HCT116 (cell line): Measurements from ENCODE around the gene LMOD1. TPM values are rescaled to one million over a fixed set of nuclear protein-coding genes. Genes with fewer than 3 reads are reported as not detected.
A peak's percentile ranks its signal among the peaks of the same experiment; 100 is the strongest.
"Not testable (repeated sequence)": the region's sequence is repeated elsewhere in the genome, so short reads cannot be mapped to it uniquely, and the experiment has no call there.

Experiments used
- ATAC-seq: fragments of 200-7000 bp; cut with Tn5 transposase; 2 replicates; pipeline ENCODE4 v1.9.1; 2020; ENCODE audit warnings: mild to moderate bottlenecking, moderate library complexity
- BruUV-seq: library from RNA; stranded (reverse); fragments of 400-500 nt; replicated peaks from 2 replicates; lab custom pipeline; 2021; lab: Mats Ljungman, UMichigan
- CTCF ChIA-PET: fragments of 300-600 bp; sonication (Branson Sonifier 250); formaldehyde crosslinking; loops from one replicate; lab custom pipeline; 2021; ENCODE audit warnings: antibody characterized with exemption; lab: Charles Lee
- POLR2A ChIA-PET: fragments of 300-600, 350-600 bp; sonication (Branson Sonifier 250); formaldehyde crosslinking; loops from one replicate; lab custom pipeline; 2021; ENCODE audit warnings: antibody characterized with exemption; lab: Charles Lee
- RAD21 ChIA-PET, 2 experiments: fragments of 300-600 bp; sonication (Branson Sonifier 250); formaldehyde crosslinking; loops; one replicate each; lab custom pipeline; 2023; ENCODE audit warnings: low total read pairs in 2 of 2; ENCODE audit not compliant: uncharacterized antibody in 2 of 2, unreplicated experiment in 2 of 2, low non-redundant PET in 1 of 2; lab: Charles Lee
- DNase-seq: peaks from one replicate; pipeline ENCODE4 v3.0.0-alpha.2; 2010; ENCODE audit warnings: low read depth, low spot score
- H2AFZ ChIP-seq: fragments of 200-600 bp; shearing (Covaris generic), sonication (generic); 2 replicates; pipeline ENCODE4 v1.6.1; 2017; ENCODE audit warnings: low read depth, mixed run types, mixed read lengths, antibody characterized with exemption, low read length; ENCODE audit not compliant: poor library complexity, severe bottlenecking
- H3K27ac ChIP-seq: 2 replicates; pipeline ENCODE4 v1.5.1; 2012; ENCODE audit warnings: low read depth, low read length
- H3K27me3 ChIP-seq: fragments of 200-600 bp; sonication (generic); 2 replicates; pipeline ENCODE4 v1.6.1; 2016; ENCODE audit warnings: mixed run types, low read length, mixed read lengths; ENCODE audit not compliant: insufficient read depth
- H3K36me3 ChIP-seq, 2 experiments: fragments of 200-500 bp in 1 of 2; fragments of 200-600 bp in 1 of 2; sonication (Bioruptor generic) in 1 of 2; sonication (generic) in 1 of 2; 2 replicates each; pipeline versions ENCODE4 v1.5.1 to v1.6.1; 2014 to 2016; ENCODE audit warnings: low read length in 2 of 2, inconsistent platforms in 1 of 2, mixed read lengths in 1 of 2, mixed run types in 1 of 2; ENCODE audit not compliant: insufficient read depth in 2 of 2, control insufficient read depth in 1 of 2
- H3K4me1 ChIP-seq, 2 experiments: fragments of 200-600 bp in 1 of 2; sonication (generic) in 1 of 2; 2 replicates each; pipeline versions ENCODE4 v1.5.1 to v1.6.1; 2012 to 2017; ENCODE audit warnings: low read length in 2 of 2, inconsistent platforms in 1 of 2, mild to moderate bottlenecking in 1 of 2, mixed read lengths in 1 of 2, mixed run types in 1 of 2, moderate library complexity in 1 of 2; ENCODE audit not compliant: insufficient read depth in 2 of 2, control insufficient read depth in 1 of 2
- H3K4me2 ChIP-seq: fragments of 200-600 bp; sonication (generic); 2 replicates; pipeline ENCODE4 v1.6.1; 2017; ENCODE audit warnings: mixed run types, low read length, mixed read lengths
- H3K4me3 ChIP-seq, 2 experiments: fragments of 200-600 bp in 1 of 2; sonication (generic) in 1 of 2; replicated peaks in 1 of 2; 2 replicates each; pipeline ENCODE4 v1.5.1; 2011 to 2016; ENCODE audit warnings: low read length in 2 of 2, control low read depth in 1 of 2, low read depth in 1 of 2, mild to moderate bottlenecking in 1 of 2, mixed read lengths in 1 of 2, mixed run types in 1 of 2
- H3K79me2 ChIP-seq: fragments of 200-600 bp; sonication (generic); 2 replicates; pipeline ENCODE4 v1.6.1; 2017; ENCODE audit warnings: mild to moderate bottlenecking, mixed run types, low read length, moderate library complexity, mixed read lengths; ENCODE audit not compliant: insufficient read depth
- H3K9ac ChIP-seq: fragments of 200-600 bp; sonication (generic); 2 replicates; pipeline ENCODE4 v1.6.1; 2016; ENCODE audit warnings: low read length, mixed read lengths
- H3K9me2 ChIP-seq: fragments of 200-600 bp; sonication (generic), shearing (Covaris generic); 2 replicates; pipeline ENCODE4 v1.6.1; 2017; ENCODE audit warnings: mixed run types, mild to moderate bottlenecking, moderate library complexity; ENCODE audit not compliant: insufficient read depth
- H3K9me3 ChIP-seq, 2 experiments: fragments of 200-500 bp in 1 of 2; fragments of 200-600 bp in 1 of 2; sonication (Bioruptor generic) in 1 of 2; sonication (generic) in 1 of 2; 2 replicates each; pipeline ENCODE4 v1.6.1; 2014 to 2017; ENCODE audit warnings: low read length in 2 of 2, mixed read lengths in 2 of 2, inconsistent platforms in 1 of 2, low read depth in 1 of 2, mild to moderate bottlenecking in 1 of 2, mixed run types in 1 of 2, moderate library complexity in 1 of 2; ENCODE audit not compliant: control insufficient read depth in 1 of 2, insufficient read depth in 1 of 2
- H4K20me1 ChIP-seq: fragments of 200-600 bp; sonication (generic), shearing (Covaris generic); 2 replicates; pipeline ENCODE4 v1.6.1; 2017; ENCODE audit warnings: mixed run types, mild to moderate bottlenecking, moderate library complexity; ENCODE audit not compliant: insufficient read depth
- ATF3 ChIP-seq: IDR thresholded peaks from 2 replicates; pipeline ENCODE4 v1.6.1; 2012
- CBX3 ChIP-seq: IDR thresholded peaks from 2 replicates; pipeline ENCODE4 v1.6.1; 2012; ENCODE audit warnings: low read depth
- CTCF ChIP-seq, 3 experiments: fragments of 200-600 bp in 1 of 3; sonication (generic) in 1 of 3; IDR thresholded peaks in 2 of 3; conservative IDR thresholded peaks in 1 of 3; 2 replicates each; pipeline ENCODE4 v1.5.1; 2012 to 2017; ENCODE audit warnings: low read depth in 2 of 3, low read length in 2 of 3, antibody characterized with exemption in 1 of 3, borderline replicate concordance in 1 of 3, control low read depth in 1 of 3, mild to moderate bottlenecking in 1 of 3, mixed read lengths in 1 of 3, mixed run types in 1 of 3, moderate library complexity in 1 of 3; ENCODE audit not compliant: insufficient read depth in 1 of 3
- ELF1 ChIP-seq: IDR thresholded peaks from 2 replicates; pipeline ENCODE4 v1.6.1; 2012; ENCODE audit warnings: low read depth, borderline replicate concordance
- EZH2phosphoT487 ChIP-seq: fragments of 200-600 bp; IDR thresholded peaks from 2 replicates; pipeline ENCODE4 v1.6.1; 2018; ENCODE audit warnings: antibody characterized with exemption, borderline replicate concordance
- POLR2A ChIP-seq: IDR thresholded peaks from 2 replicates; pipeline ENCODE4 v1.7.0; 2011; ENCODE audit warnings: borderline replicate concordance; ENCODE audit not compliant: insufficient read depth, insufficient read length; ENCODE audit errors: extremely low read depth
- REST ChIP-seq: IDR thresholded peaks from 2 replicates; pipeline ENCODE4 v1.6.1; 2012; ENCODE audit warnings: low read depth
- SIN3A ChIP-seq: IDR thresholded peaks from 2 replicates; pipeline ENCODE4 v1.6.1; 2012; ENCODE audit warnings: low read depth
- SP1 ChIP-seq: IDR thresholded peaks from 2 replicates; pipeline ENCODE4 v1.6.1; 2012; ENCODE audit warnings: low read depth
- TCF7L2 ChIP-seq: IDR thresholded peaks from 2 replicates; pipeline ENCODE4 v1.7.0; 2011; ENCODE audit warnings: borderline replicate concordance, inconsistent platforms; ENCODE audit not compliant: insufficient read depth, insufficient read length; ENCODE audit errors: extremely low read depth
- YY1 ChIP-seq: IDR thresholded peaks from 2 replicates; pipeline ENCODE4 v1.6.1; 2011; ENCODE audit warnings: low read length, low read depth, moderate library complexity, mild to moderate bottlenecking; ENCODE audit not compliant: insufficient replicate concordance; ENCODE audit errors: extremely low read depth
- ZFX ChIP-seq: fragments of 450-650 bp; IDR thresholded peaks from 2 replicates; pipeline ENCODE4 v1.6.1; 2017
- ZNF274 ChIP-seq: fragments of 200-500 bp; sonication (Bioruptor generic); IDR thresholded peaks from 2 replicates; pipeline ENCODE4 v1.6.1; 2014; ENCODE audit warnings: mild to moderate bottlenecking, low read depth, low read length, inconsistent platforms
- intact Hi-C: fragments of 100-400 bp; cut with micrococcal nuclease; formaldehyde crosslinking; loops from 2 replicates; pipeline ENCODE4 v1.10.0; 2022
- total RNA-seq: library from RNA; stranded (reverse); gene quantifications from one replicate; pipeline ENCODE4 v1.2.1, GENCODE V29; 2021; ENCODE audit not compliant: unreplicated experiment

The LMOD1 gene
- total RNA-seq, 1 experiment from 2014 or later = 0.12 TPM

DNA sequence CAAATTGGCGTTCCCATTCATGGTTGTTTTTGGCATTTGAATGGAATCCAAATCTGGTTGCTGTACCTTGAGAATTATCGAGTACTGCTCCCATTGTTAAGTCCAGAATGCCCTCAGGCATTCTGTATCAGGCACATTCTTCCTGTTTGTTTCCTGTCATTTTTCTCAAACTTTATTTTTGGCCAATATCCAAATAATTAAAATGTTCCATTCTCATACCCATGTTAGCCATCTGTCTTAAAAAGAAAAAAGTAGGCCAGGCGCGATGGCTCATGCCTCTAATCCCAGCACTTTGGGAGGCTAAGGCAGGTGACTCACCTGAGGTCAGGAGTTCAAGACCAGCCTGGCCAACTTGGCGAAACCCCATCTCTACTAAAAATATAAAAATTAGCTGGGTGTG, 86.9 kb downstream of the LMOD1 start:
- H3K79me2 ChIP-seq = no peaks in the 10 kb centered on the region; the same call in none of the 2 replicates
- intact Hi-C loops = no loop called here
- no peak overlapping the region for H2AFZ ChIP-seq
- H3K9me3 ChIP-seq = no peaks in the 10 kb centered on the region
- no peak overlapping the region for H3K9ac ChIP-seq
- no peaks in the 10 kb centered on the region for H3K27me3 ChIP-seq
- POLR2A ChIA-PET = no interaction called here
- H3K27ac ChIP-seq = no peak overlapping the region; the same call in 1 of the 2 replicates
- H3K4me2 ChIP-seq = peak overlapping the region; percentile 35
- ATAC-seq = peak; percentile 63
- TF ChIP-seq ZFX (no peak), ZNF274 (no peak), CBX3 (no peak), EZH2phosphoT487 (no peak), POLR2A (no peak), ATF3 (no peak), ELF1 (no peak), SIN3A (no peak), CTCF (IDR thresholded peaks at IDR 0.05 in 2 of 3, conservative IDR thresholded peaks at IDR 0.05 in 1 of 3; ENCODE audit: borderline replicate concordance in 1 of 3, insufficient read depth in 1 of 3, low read depth in 2 of 3, low read length in 2 of 3) (no peak), SP1 (no peak), YY1 (no peak), REST (no peak), TCF7L2 (no peak)
- H3K4me3 ChIP-seq = no peak overlapping the region
- BruUV-seq = no TSS peak
- H4K20me1 ChIP-seq = no peaks in the 10 kb centered on the region
- RAD21 ChIA-PET = no interaction called here
- H3K9me2 ChIP-seq = no peaks in the 10 kb centered on the region
- no peak for DNase-seq
- H3K4me1 ChIP-seq = peaks cover 3 to 20% of the 10 kb centered on the region in 2 experiments; a peak in 3 of 4 replicates
- peaks cover 46 to 61% of the 10 kb centered on the region in 2 experiments for H3K36me3 ChIP-seq
- CTCF ChIA-PET = interaction anchor here (1.8 kb wide), 1 partner anchor 18 kb away, joined by 6 read pairs; no protein-coding TSS in a partner anchor

DNA sequence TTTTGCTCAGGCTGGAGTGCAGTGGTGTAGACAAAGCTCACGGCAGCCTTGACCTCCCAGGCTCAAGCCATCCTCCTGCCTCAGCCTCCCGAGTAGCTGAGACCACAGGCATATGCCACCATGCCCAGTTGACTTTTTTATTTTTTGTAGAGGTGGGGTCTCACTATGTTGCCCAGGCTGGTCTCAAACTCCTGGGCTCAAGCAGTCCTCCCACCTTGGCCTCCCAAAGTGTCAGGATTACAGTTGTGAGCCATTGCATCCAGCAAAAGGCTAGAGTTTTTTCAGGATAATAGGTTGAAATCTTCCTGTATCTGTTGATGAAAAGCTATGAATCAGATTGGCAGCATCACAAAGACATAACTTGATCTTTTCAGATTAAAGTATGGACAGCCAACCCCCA, 89.6 kb downstream of the LMOD1 start:
- intact Hi-C loops, H3K79me2 ChIP-seq, H4K20me1 ChIP-seq, H3K27ac ChIP-seq, H3K9ac ChIP-seq, BruUV-seq, RAD21 ChIA-PET, H3K4me2 ChIP-seq, H3K9me3 ChIP-seq, ATAC-seq, H2AFZ ChIP-seq, H3K9me2 ChIP-seq, DNase-seq, H3K27me3 ChIP-seq, H3K4me3 ChIP-seq, POLR2A ChIA-PET: not testable (repeated sequence)
- CTCF ChIA-PET = interaction anchor here (1.2 kb wide), 1 partner anchor 297 kb away, joined by 3 read pairs; no protein-coding TSS in a partner anchor
- Histone ChIP-seq H3K4me1 (peaks cover 3 to 20% of the 10 kb centered on the region in 2 experiments; a peak in 3 of 4 replicates), H3K36me3 (peaks cover 55 to 71% of the 10 kb centered on the region in 2 experiments)
